Mammary epithelial cell (primary cell): ENCODE data around the gene ESRRB.

ENCODE experiments used
- EZH2 ChIP-seq: IDR thresholded peaks from 2 replicates; pipeline ENCODE4 v1.6.1; 2012; ENCODE audit warnings: low read length, inconsistent platforms, borderline replicate concordance
- TF ChIP-seq, protein P1 (sequence below), 2 donors: IDR thresholded peaks in 1 of 2; conservative IDR thresholded peaks in 1 of 2; 2 replicates each; pipeline ENCODE4 v1.5.1; 2011 to 2012; ENCODE audit warnings: inconsistent platforms in 2 of 2, low read length in 2 of 2, mild to moderate bottlenecking in 2 of 2, control low read depth in 1 of 2, low read depth in 1 of 2; ENCODE audit not compliant: insufficient read depth in 1 of 2; ENCODE audit errors: extremely low read depth in 1 of 2

DNA sequence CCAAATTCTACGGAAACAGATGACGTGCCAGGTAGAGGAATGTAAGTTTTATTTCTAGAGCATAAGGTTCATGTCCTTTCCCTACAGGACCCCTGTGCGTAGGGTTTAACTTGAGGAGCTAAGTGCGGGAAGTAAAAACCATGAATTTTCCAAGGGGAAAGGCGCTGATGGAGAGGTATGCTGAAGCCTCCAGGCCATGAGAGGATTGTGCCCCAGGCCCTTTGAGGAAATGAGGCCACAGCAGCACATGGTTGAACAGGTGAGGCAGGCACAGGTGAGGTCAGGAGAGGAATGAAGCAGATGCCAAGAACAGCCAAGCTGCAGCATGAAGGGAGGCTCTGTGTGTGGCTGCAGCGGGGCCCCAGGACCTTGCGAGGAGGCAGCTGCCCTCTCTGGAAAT, 14.7 kb downstream of the ESRRB start:
- TF ChIP-seq, protein P1, sequence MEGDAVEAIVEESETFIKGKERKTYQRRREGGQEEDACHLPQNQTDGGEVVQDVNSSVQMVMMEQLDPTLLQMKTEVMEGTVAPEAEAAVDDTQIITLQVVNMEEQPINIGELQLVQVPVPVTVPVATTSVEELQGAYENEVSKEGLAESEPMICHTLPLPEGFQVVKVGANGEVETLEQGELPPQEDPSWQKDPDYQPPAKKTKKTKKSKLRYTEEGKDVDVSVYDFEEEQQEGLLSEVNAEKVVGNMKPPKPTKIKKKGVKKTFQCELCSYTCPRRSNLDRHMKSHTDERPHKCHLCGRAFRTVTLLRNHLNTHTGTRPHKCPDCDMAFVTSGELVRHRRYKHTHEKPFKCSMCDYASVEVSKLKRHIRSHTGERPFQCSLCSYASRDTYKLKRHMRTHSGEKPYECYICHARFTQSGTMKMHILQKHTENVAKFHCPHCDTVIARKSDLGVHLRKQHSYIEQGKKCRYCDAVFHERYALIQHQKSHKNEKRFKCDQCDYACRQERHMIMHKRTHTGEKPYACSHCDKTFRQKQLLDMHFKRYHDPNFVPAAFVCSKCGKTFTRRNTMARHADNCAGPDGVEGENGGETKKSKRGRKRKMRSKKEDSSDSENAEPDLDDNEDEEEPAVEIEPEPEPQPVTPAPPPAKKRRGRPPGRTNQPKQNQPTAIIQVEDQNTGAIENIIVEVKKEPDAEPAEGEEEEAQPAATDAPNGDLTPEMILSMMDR (conservative IDR thresholded peaks at IDR 0.05 in 1 of 2, IDR thresholded peaks at IDR 0.05 in 1 of 2; ENCODE audit: extremely low read depth in 1 of 2, insufficient read depth in 1 of 2, low read depth in 1 of 2, low read length in 2 of 2) = no peak
- TF ChIP-seq EZH2 = no peak
